H1 (cell line): ENCODE results near the gene SMPDL3B. TPM values are rescaled to one million over a fixed set of nuclear protein-coding genes. Genes with fewer than 3 reads are reported as not detected.

ENCODE experiments used
- BACH1 ChIP-seq: IDR thresholded peaks from 2 replicates; pipeline ENCODE4 v1.6.1; 2012; ENCODE audit warnings: low read length, improper control_type of control experiment
- CBX5 ChIP-seq: fragments of 300-800, 300-1000 bp; sonication (generic); IDR thresholded peaks from 2 replicates; pipeline ENCODE4 v1.7.1; 2016; ENCODE audit warnings: antibody characterized with exemption, low read length, low read depth
- EP300 ChIP-seq, 2 experiments: IDR thresholded peaks; 1 replicate in 1 of 2; 2 replicates in 1 of 2; pipeline ENCODE4 v1.6.1; 2011 to 2012; ENCODE audit warnings: low read depth in 2 of 2, low read length in 2 of 2, mild to moderate bottlenecking in 2 of 2, borderline replicate concordance in 1 of 2, inconsistent platforms in 1 of 2, moderate library complexity in 1 of 2
- TAF1 ChIP-seq: IDR thresholded peaks from 2 replicates; pipeline ENCODE4 v1.6.1; 2011; ENCODE audit warnings: mild to moderate bottlenecking, low read depth, low read length
- polyA plus RNA-seq, 7 experiments: library from polyadenylated mRNA; depleted of rRNA in 3 of 7; stranded (reverse) in 5 of 7; unstranded in 2 of 7; fragments of >200 nt in 5 of 7; fragments of 200-250 nt in 2 of 7; gene quantifications; 1 replicate in 5 of 7; 2 replicates in 1 of 7; 4 replicates in 1 of 7; pipeline versions ENCODE4 v1.2.1 to v1.2.3, GENCODE V29; 2011 to 2013; ENCODE audit warnings: missing spikeins in 2 of 7, mixed read lengths in 2 of 7
- total RNA-seq: library from RNA; stranded (reverse); fragmentation: NEBNext Ultra II Directional; extraction: Animal tissue kit (Norgen Biotek cat#: 25700); gene quantifications from 2 replicates; pipeline ENCODE4 v1.2.1, GENCODE V29; 2021
- TF ChIP-seq, protein P1 (sequence below): IDR thresholded peaks from 2 replicates; pipeline ENCODE4 v1.6.1; 2011; ENCODE audit warnings: low read depth, mild to moderate bottlenecking, low read length; ENCODE audit not compliant: insufficient read depth

The SMPDL3B gene
- total and polyA plus RNA-seq, 2 of the 8 experiments (the other 6 are each of a cell fraction or from before 2014, with no cell fraction given) = 54.7 to 143 TPM

DNA sequence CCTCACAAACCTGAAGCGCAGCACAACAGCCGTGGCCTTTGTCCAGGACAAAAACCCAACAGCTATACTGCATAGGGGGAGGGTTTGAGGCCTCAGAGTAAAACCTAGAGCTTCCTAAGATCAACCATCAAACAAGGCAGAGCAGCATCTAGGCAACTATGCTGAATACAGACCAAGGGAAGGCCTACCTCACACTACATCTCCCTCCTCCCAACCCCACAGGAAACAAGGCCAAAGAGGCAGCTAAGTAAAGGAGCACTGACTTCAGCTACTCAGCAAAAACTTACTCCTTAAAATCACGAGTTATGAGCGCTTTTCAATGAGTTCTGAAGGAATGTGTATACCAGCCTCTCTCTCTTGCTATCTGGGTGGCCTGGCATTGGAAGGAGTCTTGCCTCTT, 37.3 kb downstream of the SMPDL3B start (continued):
- TF ChIP-seq BACH1 = no peak
- TF ChIP-seq, protein P1, sequence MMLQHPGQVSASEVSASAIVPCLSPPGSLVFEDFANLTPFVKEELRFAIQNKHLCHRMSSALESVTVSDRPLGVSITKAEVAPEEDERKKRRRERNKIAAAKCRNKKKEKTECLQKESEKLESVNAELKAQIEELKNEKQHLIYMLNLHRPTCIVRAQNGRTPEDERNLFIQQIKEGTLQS = no peak
- no peak for TF ChIP-seq CBX5
- TF ChIP-seq EP300 (IDR thresholded peaks at IDR 0.05; ENCODE audit: borderline replicate concordance in 1 of 2, low read depth in 2 of 2, low read length in 2 of 2) = no peak
- no peak for TF ChIP-seq TAF1
